Uterus (tissue), 4 donors: ENCODE measurements around the gene NHLRC4. TPM values are rescaled to one million over a fixed set of nuclear protein-coding genes. Genes with fewer than 3 reads are reported as not detected.

Experiments used
- DNase-seq, 2 donors: peaks; one replicate each; pipeline ENCODE4 v3.0.0-alpha.2; 2019 to 2020
- H3K27ac ChIP-seq, 2 donors: fragments of 200-600 bp; sonication (generic); 1 replicate in 1 of 2; 2 replicates in 1 of 2; pipeline ENCODE4 v1.5.1; 2016 to 2018
- H3K27me3 ChIP-seq, 2 donors: fragments of 200-600 bp; sonication (generic); one replicate each; pipeline ENCODE4 v1.5.1; 2018 to 2019; ENCODE audit warnings: control low read depth in 1 of 2
- H3K36me3 ChIP-seq, 2 donors: fragments of 200-600 bp; sonication (generic); one replicate each; pipeline ENCODE4 v1.5.1; 2019; ENCODE audit warnings: control low read depth in 1 of 2
- H3K4me1 ChIP-seq, 2 donors: fragments of 200-600 bp; sonication (generic); one replicate each; pipeline ENCODE4 v1.5.1; 2018 to 2019; ENCODE audit warnings: control low read depth in 1 of 2
- H3K4me3 ChIP-seq, 2 donors: fragments of 200-600 bp; sonication (generic); 1 replicate in 1 of 2; 2 replicates in 1 of 2; pipeline ENCODE4 v1.5.1; 2018 to 2019; ENCODE audit warnings: mild to moderate bottlenecking in 1 of 2
- H3K9me3 ChIP-seq, 2 donors: fragments of 200-600 bp; sonication (generic); one replicate each; pipeline ENCODE4 v1.5.1; 2019; ENCODE audit warnings: control low read depth in 1 of 2
- CTCF ChIP-seq, 4 experiments: fragments of 200-600 bp in 2 of 4; fragments of 450-650 bp in 2 of 4; sonication (generic) in 2 of 4; IDR thresholded peaks; one replicate each; pipeline ENCODE4 v1.5.1; 2016 to 2019; ENCODE audit warnings: antibody characterized with exemption in 4 of 4, mild to moderate bottlenecking in 2 of 4, moderate library complexity in 1 of 4
- POLR2A ChIP-seq, 2 donors: fragments of 450-650 bp; IDR thresholded peaks; one replicate each; pipeline ENCODE4 v1.6.1; 2016; ENCODE audit warnings: antibody characterized with exemption in 2 of 2, mild to moderate bottlenecking in 1 of 2, moderate library complexity in 1 of 2
- intact Hi-C: fragments of 100-400 bp; cut with DNase I; formaldehyde crosslinking; loops from one replicate; pipeline ENCODE4 v1.15.1; 2023; ENCODE audit warnings: low total_unique reads
- total RNA-seq, 4 donors: library from RNA; depleted of rRNA in 3 of 4; stranded (reverse); fragments of >200 nt in 3 of 4; gene quantifications; one replicate each; pipeline versions ENCODE4 v1.1.0 to v1.2.4, GENCODE V29; 2014 to 2023
- donor health status: DM: yes; HTN: yes; CAD: no.

NHLRC4 gene
- total RNA-seq, 4 donors from 2014 or later = 1.2 to 7.5 (median 1.5) TPM

GRCh38 chr16:575354-576196 is 8.8 kb downstream of the NHLRC4 start:
- Histone ChIP-seq H3K4me3 (no peak overlapping the region), H3K27ac (no peak overlapping the region), H3K4me1 (no peaks in the 10 kb centered on the region), H3K27me3 (no peaks in the 10 kb centered on the region), H3K9me3 (no peaks in the 10 kb centered on the region), H3K36me3 (no peaks in the 10 kb centered on the region)
- DNase-seq = no peak
- TF ChIP-seq POLR2A (IDR thresholded peaks at IDR 0.05) = no peak
- TF ChIP-seq CTCF (IDR thresholded peaks at IDR 0.05) = no peak
- intact Hi-C loops = loop anchor here (10.0 kb wide), 1 partner anchor 89 kb away; the partner anchor contains the start of gene RHOT2

GRCh38 chr16:576197-576822 is 9.5 kb downstream of the NHLRC4 start:
- no peaks in the 10 kb centered on the region for H3K36me3 ChIP-seq
- no peak overlapping the region for H3K4me3 ChIP-seq
- DNase-seq = no peak
- TF ChIP-seq CTCF (IDR thresholded peaks at IDR 0.05) (no peak), POLR2A (IDR thresholded peaks at IDR 0.05) (no peak)
- no peaks in the 10 kb centered on the region for H3K27me3 ChIP-seq
- H3K9me3 ChIP-seq = no peaks in the 10 kb centered on the region
- no peaks in the 10 kb centered on the region for H3K4me1 ChIP-seq
- H3K27ac ChIP-seq = no peak overlapping the region
- intact Hi-C loops = loop anchor here (10.0 kb wide), 1 partner anchor 88 kb away; the partner anchor contains the start of gene RHOT2

- TF ChIP-seq CTCF (IDR thresholded peaks at IDR 0.05) (no peak), POLR2A (IDR thresholded peaks at IDR 0.05) (no peak)
- no peaks in the 10 kb centered on the region for H3K4me1 ChIP-seq
- intact Hi-C loops = loop anchor here (10.0 kb wide), 1 partner anchor 88 kb away; the partner anchor contains the start of gene RHOT2
- H3K27me3 ChIP-seq = no peaks in the 10 kb centered on the region
- H3K36me3 ChIP-seq = no peaks in the 10 kb centered on the region
- DNase-seq = no peak
- no peak overlapping the region for H3K4me3 ChIP-seq
- H3K27ac ChIP-seq = no peak overlapping the region
- H3K9me3 ChIP-seq = no peaks in the 10 kb centered on the region
Observed at GRCh38 chr16:576823-577201, 10.0 kb downstream of the NHLRC4 start.

GRCh38 chr16:577796-578195 is 11.0 kb downstream of the NHLRC4 start:
- H3K4me3 ChIP-seq = no peak overlapping the region
- no peaks in the 10 kb centered on the region for H3K9me3 ChIP-seq
- H3K27me3 ChIP-seq = no peaks in the 10 kb centered on the region
- H3K36me3 ChIP-seq = no peaks in the 10 kb centered on the region
- no peak for DNase-seq
- H3K27ac ChIP-seq = no peak overlapping the region
- intact Hi-C loops = loop anchor here (10.0 kb wide), 1 partner anchor 87 kb away; the partner anchor contains the start of gene RHOT2
- TF ChIP-seq POLR2A (IDR thresholded peaks at IDR 0.05) = no peak
- TF ChIP-seq CTCF (IDR thresholded peaks at IDR 0.05) = no peak
- H3K4me1 ChIP-seq = no peaks in the 10 kb centered on the region
